ENCODE results near the gene NAP1L3. TPM values are rescaled to one million over a fixed set of nuclear protein-coding genes. Genes with fewer than 3 reads are reported as not detected.

NAP1L3 gene
- total RNA-seq: 12.4 and 14.1 TPM in 2 replicates

- no peaks in the 10 kb centered on the region for H3K36me3 ChIP-seq (ENCODE audit: insufficient read depth, low read length)
- no peaks in the 10 kb centered on the region for H3K79me2 ChIP-seq (ENCODE audit: insufficient read depth, low read length)
- no peaks in the 10 kb centered on the region for H4K20me1 ChIP-seq (ENCODE audit: insufficient read depth, low read length)
- H3K9me3 ChIP-seq (ENCODE audit: low read depth, low read length): no peaks in the 10 kb centered on the region
- H3K27ac ChIP-seq (ENCODE audit: low read depth, low read length): peak within 1 kb of the TSS; percentile 80
- peaks cover 5% of the 10 kb centered on the region for H3K4me1 ChIP-seq (ENCODE audit: insufficient read depth, low read length)
- DNase-seq (ENCODE audit: insufficient read length, low spot score, missing footprints): peak; percentile 73
- no peak for TF ChIP-seq CTCF (IDR thresholded peaks at IDR 0.05; ENCODE audit: extremely low read depth, low read depth, low read length)
- peak within 1 kb of the TSS; percentile 74 for H3K4me3 ChIP-seq (ENCODE audit: insufficient read depth, low read length)
- H3K27me3 ChIP-seq (ENCODE audit: insufficient read depth, low read length): no peaks in the 10 kb centered on the region
- peak within 1 kb of the TSS; percentile 89 for H2AFZ ChIP-seq (ENCODE audit: low read length)
- H3K4me2 ChIP-seq (ENCODE audit: insufficient read depth, low read length): peak within 1 kb of the TSS; percentile 78
Observed at GRCh38 chrX:93673056-93673868, at the start of gene NAP1L3. Gene NAP1L3 (minus strand): TSS chrX:93673578. CDS start chrX:93673304, 274 bp downstream.

GRCh38 chrX:93711076-93711475, 37.7 kb upstream of the NAP1L3 start:
- H3K4me2 ChIP-seq (ENCODE audit: insufficient read depth, low read length): no peak overlapping the region
- H3K9me3 ChIP-seq (ENCODE audit: low read depth, low read length): no peaks in the 10 kb centered on the region
- H3K79me2 ChIP-seq (ENCODE audit: insufficient read depth, low read length): no peaks in the 10 kb centered on the region
- no peaks in the 10 kb centered on the region for H3K27me3 ChIP-seq (ENCODE audit: insufficient read depth, low read length)
- no peaks in the 10 kb centered on the region for H4K20me1 ChIP-seq (ENCODE audit: insufficient read depth, low read length)
- no peak for DNase-seq (ENCODE audit: insufficient read length, low spot score, missing footprints)
- no peak overlapping the region for H2AFZ ChIP-seq (ENCODE audit: low read length)
- TF ChIP-seq CTCF (IDR thresholded peaks at IDR 0.05; ENCODE audit: extremely low read depth, low read depth, low read length): no peak
- H3K4me1 ChIP-seq (ENCODE audit: insufficient read depth, low read length): no peaks in the 10 kb centered on the region
- H3K36me3 ChIP-seq (ENCODE audit: insufficient read depth, low read length): no peaks in the 10 kb centered on the region
- no peak overlapping the region for H3K4me3 ChIP-seq (ENCODE audit: insufficient read depth, low read length)
- H3K27ac ChIP-seq (ENCODE audit: low read depth, low read length): no peak overlapping the region

- Histone ChIP-seq H3K4me1 (ENCODE audit: insufficient read depth, low read length) (no peaks in the 10 kb centered on the region), H3K9me3 (ENCODE audit: low read depth, low read length) (no peaks in the 10 kb centered on the region), H3K27me3 (ENCODE audit: insufficient read depth, low read length) (no peaks in the 10 kb centered on the region), H3K36me3 (ENCODE audit: insufficient read depth, low read length) (no peaks in the 10 kb centered on the region), H3K79me2 (ENCODE audit: insufficient read depth, low read length) (no peaks in the 10 kb centered on the region), H3K4me2 (ENCODE audit: insufficient read depth, low read length) (no peak overlapping the region), H3K27ac (ENCODE audit: low read depth, low read length) (no peak overlapping the region), H2AFZ (ENCODE audit: low read length) (no peak overlapping the region), H4K20me1 (ENCODE audit: insufficient read depth, low read length) (no peaks in the 10 kb centered on the region), H3K4me3 (ENCODE audit: insufficient read depth, low read length) (no peak overlapping the region)
- DNase-seq (ENCODE audit: insufficient read length, low spot score, missing footprints): no peak
- TF ChIP-seq CTCF (IDR thresholded peaks at IDR 0.05; ENCODE audit: extremely low read depth, low read depth, low read length): no peak
Observed at GRCh38 chrX:93703701-93704100, 30.3 kb upstream of the NAP1L3 start.

- Histone ChIP-seq H3K4me1 (ENCODE audit: insufficient read depth, low read length) (no peaks in the 10 kb centered on the region), H3K27me3 (ENCODE audit: insufficient read depth, low read length) (no peaks in the 10 kb centered on the region), H3K27ac (ENCODE audit: low read depth, low read length) (no peak overlapping the region), H3K9me3 (ENCODE audit: low read depth, low read length) (no peaks in the 10 kb centered on the region), H3K36me3 (ENCODE audit: insufficient read depth, low read length) (no peaks in the 10 kb centered on the region), H3K4me2 (ENCODE audit: insufficient read depth, low read length) (no peak overlapping the region), H2AFZ (ENCODE audit: low read length) (no peak overlapping the region), H4K20me1 (ENCODE audit: insufficient read depth, low read length) (no peaks in the 10 kb centered on the region), H3K4me3 (ENCODE audit: insufficient read depth, low read length) (no peak overlapping the region), H3K79me2 (ENCODE audit: insufficient read depth, low read length) (no peaks in the 10 kb centered on the region)
- DNase-seq (ENCODE audit: insufficient read length, low spot score, missing footprints): no peak
- TF ChIP-seq CTCF (IDR thresholded peaks at IDR 0.05; ENCODE audit: extremely low read depth, low read depth, low read length): no peak
Observed at GRCh38 chrX:93695981-93696380, 22.6 kb upstream of the NAP1L3 start.
